CD4-positive, alpha-beta T cell (primary cell): Measurements from ENCODE around the gene CCR5AS.

Experiments
- ATAC-seq: fragments of 200-7000 bp; cut with Tn5 transposase; one replicate; pipeline ENCODE4 v1.10.0; 2022; ENCODE audit warnings: mild to moderate bottlenecking; ENCODE audit not compliant: poor library complexity
- CTCF ChIA-PET: fragments of 350-600 bp; sonication (Branson Sonifier 250); formaldehyde crosslinking; loops from one replicate; lab custom pipeline; 2021; ENCODE audit warnings: antibody characterized with exemption, inconsistent platforms; lab: Charles Lee
- POLR2A ChIA-PET: fragments of 350-600 bp; sonication (Branson Sonifier 250); formaldehyde crosslinking; loops from one replicate; lab custom pipeline; 2021; ENCODE audit warnings: antibody characterized with exemption, inconsistent platforms; lab: Charles Lee
- DNase-seq, 14 experiments: peaks; one replicate each; pipeline ENCODE4 v3.0.0-alpha.2; 2013 to 2020; ENCODE audit warnings: mixed read lengths in 2 of 14
- H3K27ac ChIP-seq, 2 donors: one replicate each; pipeline versions ENCODE4 v1.5.1 to v1.7.0; 2013; ENCODE audit warnings: low read length in 2 of 2, low read depth in 1 of 2, mild to moderate bottlenecking in 1 of 2
- H3K27me3 ChIP-seq, 2 experiments: 1 replicate in 1 of 2; 2 replicates in 1 of 2; pipeline versions ENCODE4 v1.6.1 to v1.7.0; 2013; ENCODE audit warnings: low read length in 2 of 2, control low read depth in 1 of 2, mild to moderate bottlenecking in 1 of 2, moderate library complexity in 1 of 2; ENCODE audit not compliant: insufficient read depth in 2 of 2, control insufficient read depth in 1 of 2
- H3K36me3 ChIP-seq: one replicate; pipeline ENCODE4 v1.6.1; 2013; ENCODE audit warnings: low read length, control low read depth; ENCODE audit not compliant: insufficient read depth
- H3K4me1 ChIP-seq: one replicate; pipeline ENCODE4 v1.6.1; 2013; ENCODE audit warnings: low read length, control low read depth; ENCODE audit not compliant: insufficient read depth
- H3K4me3 ChIP-seq: one replicate; pipeline ENCODE4 v1.5.1; 2013; ENCODE audit warnings: mild to moderate bottlenecking, low read length, moderate library complexity
- H3K9me3 ChIP-seq, 2 experiments: 1 replicate in 1 of 2; 2 replicates in 1 of 2; pipeline versions ENCODE4 v1.6.1 to v1.7.0; 2013; ENCODE audit warnings: low read length in 2 of 2, mild to moderate bottlenecking in 2 of 2, control low read depth in 1 of 2, moderate library complexity in 1 of 2; ENCODE audit not compliant: control insufficient read depth in 1 of 2, insufficient read depth in 1 of 2
- H3K27ac Mint-ChIP-seq: one replicate; pipeline ENCODE4 v1.8.0; 2020; ENCODE audit warnings: mixed read lengths
- H3K27me3 Mint-ChIP-seq: one replicate; pipeline ENCODE4 v1.8.0; 2021; ENCODE audit warnings: mixed read lengths
- H3K36me3 Mint-ChIP-seq: one replicate; pipeline ENCODE4 v1.8.0; 2021; ENCODE audit warnings: low read depth, mixed read lengths
- H3K4me1 Mint-ChIP-seq: one replicate; pipeline ENCODE4 v1.8.0; 2021; ENCODE audit warnings: low read depth, mixed read lengths
- H3K4me3 Mint-ChIP-seq: one replicate; pipeline ENCODE4 v1.8.0; 2020; ENCODE audit warnings: mild to moderate bottlenecking, mixed read lengths
- H3K9me3 Mint-ChIP-seq: one replicate; pipeline ENCODE4 v1.8.0; 2020; ENCODE audit warnings: mixed read lengths
- CTCF ChIP-seq: fragments of 200-600 bp; IDR thresholded peaks from one replicate; pipeline ENCODE4 v1.8.0; 2022; ENCODE audit warnings: antibody characterized with exemption, mild to moderate bottlenecking
- intact Hi-C, 2 experiments: fragments of 100-400 bp; cut with DNase I in 1 of 2; cut with micrococcal nuclease in 1 of 2; formaldehyde crosslinking; loops; one replicate each; pipeline versions ENCODE4 v1.15.1 to v1.9.0; 2023 to 2025; cut with DNase I, micrococcal nuclease

The CCR5AS gene

GRCh38 chr3:46399098-46399497 is 7.8 kb downstream of the CCR5AS start:
- H3K27me3 Mint-ChIP-seq: no peaks in the 10 kb centered on the region
- H3K36me3 Mint-ChIP-seq: no peaks in the 10 kb centered on the region
- no peaks in the 10 kb centered on the region for H3K27me3 ChIP-seq
- no peaks in the 10 kb centered on the region for H3K36me3 ChIP-seq
- no peaks in the 10 kb centered on the region for H3K4me1 Mint-ChIP-seq
- no peaks in the 10 kb centered on the region for H3K9me3 ChIP-seq
- no peak overlapping the region for H3K4me3 ChIP-seq
- TF ChIP-seq CTCF: no peak
- no peak for ATAC-seq
- no peak overlapping the region for H3K27ac Mint-ChIP-seq
- intact Hi-C loops: no loop called here
- POLR2A ChIA-PET: no interaction called here
- CTCF ChIA-PET: no interaction called here
- no peak overlapping the region for H3K4me3 Mint-ChIP-seq
- H3K27ac ChIP-seq: no peak overlapping the region
- DNase-seq: no peak
- H3K9me3 Mint-ChIP-seq: no peaks in the 10 kb centered on the region
- H3K4me1 ChIP-seq: peaks cover 6% of the 10 kb centered on the region

GRCh38 chr3:46398186-46398955 is 8.5 kb downstream of the CCR5AS start:
- peaks cover 6% of the 10 kb centered on the region for H3K4me1 ChIP-seq
- CTCF ChIA-PET: no interaction called here
- H3K9me3 ChIP-seq: no peaks in the 10 kb centered on the region
- POLR2A ChIA-PET: no interaction called here
- TF ChIP-seq CTCF: no peak
- no peak overlapping the region for H3K4me3 Mint-ChIP-seq
- H3K36me3 Mint-ChIP-seq: no peaks in the 10 kb centered on the region
- intact Hi-C loops: no loop called here
- ATAC-seq: no peak
- H3K27ac Mint-ChIP-seq: no peak overlapping the region
- no peaks in the 10 kb centered on the region for H3K27me3 ChIP-seq
- H3K9me3 Mint-ChIP-seq: no peaks in the 10 kb centered on the region
- H3K27ac ChIP-seq: no peak overlapping the region
- no peak for DNase-seq
- no peaks in the 10 kb centered on the region for H3K4me1 Mint-ChIP-seq
- H3K4me3 ChIP-seq: no peak overlapping the region
- no peaks in the 10 kb centered on the region for H3K36me3 ChIP-seq
- no peaks in the 10 kb centered on the region for H3K27me3 Mint-ChIP-seq

- ChIA-PET CTCF (no interaction called here), POLR2A (no interaction called here)
- intact Hi-C loops: no loop called here
- TF ChIP-seq CTCF: no peak
- Histone ChIP-seq H3K4me1 (peaks cover 6% of the 10 kb centered on the region), H3K27ac (no peak overlapping the region), H3K36me3 (no peaks in the 10 kb centered on the region), H3K9me3 (no peaks in the 10 kb centered on the region), H3K27me3 (no peaks in the 10 kb centered on the region), H3K4me3 (no peak overlapping the region)
- Mint-ChIP-seq H3K4me3 (no peak overlapping the region), H3K36me3 (no peaks in the 10 kb centered on the region), H3K27me3 (no peaks in the 10 kb centered on the region), H3K4me1 (no peaks in the 10 kb centered on the region), H3K9me3 (no peaks in the 10 kb centered on the region), H3K27ac (no peak overlapping the region)
- ATAC-seq (no peak), DNase-seq (no peak)
These were observed 9.8 kb downstream of the CCR5AS start for GRCh38 chr3:46397111-46397510.
